Coronary artery (tissue), 2 donors: ENCODE measurements around the gene LRFN4.
A peak's percentile ranks its signal among the peaks of the same experiment; 100 is the strongest.

Source experiments
- DNase-seq: peaks from one replicate; pipeline ENCODE4 v3.0.0-alpha.2; 2017; ENCODE audit warnings: low spot score
- H3K27ac ChIP-seq, 2 donors: fragments of 200-600 bp; sonication (generic); one replicate each; pipeline ENCODE4 v1.5.1; 2016 to 2019
- H3K4me3 ChIP-seq: fragments of 200-600 bp; sonication (generic); 2 replicates; pipeline ENCODE4 v1.5.1; 2016; ENCODE audit warnings: mild to moderate bottlenecking, moderate library complexity
- TF ChIP-seq, protein P1 (sequence below): fragments of 200-600 bp; sonication (generic); IDR thresholded peaks from one replicate; pipeline ENCODE4 v1.5.1; 2019; ENCODE audit warnings: antibody characterized with exemption

Gene LRFN4

DNA sequence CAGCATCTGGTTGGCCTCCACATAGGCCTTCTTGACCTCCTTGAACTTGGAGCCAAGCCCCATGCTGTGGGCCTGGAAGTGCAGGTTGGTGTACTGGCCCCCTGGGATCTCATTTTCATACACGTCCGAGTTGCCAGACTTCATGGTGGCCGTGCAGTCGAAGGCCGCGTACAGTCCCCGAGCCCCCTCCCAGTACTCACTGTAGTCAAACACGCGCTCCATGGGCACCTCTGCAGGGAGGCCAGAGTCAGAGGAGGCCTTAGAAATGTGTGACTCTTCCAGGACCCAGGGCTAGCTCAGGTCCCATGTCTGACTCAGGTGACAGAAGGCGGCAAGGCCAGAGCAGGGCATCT, 6.7 kb upstream of the LRFN4 start:
- H3K4me3 ChIP-seq, result no peak overlapping the region
- TF ChIP-seq, protein P1, sequence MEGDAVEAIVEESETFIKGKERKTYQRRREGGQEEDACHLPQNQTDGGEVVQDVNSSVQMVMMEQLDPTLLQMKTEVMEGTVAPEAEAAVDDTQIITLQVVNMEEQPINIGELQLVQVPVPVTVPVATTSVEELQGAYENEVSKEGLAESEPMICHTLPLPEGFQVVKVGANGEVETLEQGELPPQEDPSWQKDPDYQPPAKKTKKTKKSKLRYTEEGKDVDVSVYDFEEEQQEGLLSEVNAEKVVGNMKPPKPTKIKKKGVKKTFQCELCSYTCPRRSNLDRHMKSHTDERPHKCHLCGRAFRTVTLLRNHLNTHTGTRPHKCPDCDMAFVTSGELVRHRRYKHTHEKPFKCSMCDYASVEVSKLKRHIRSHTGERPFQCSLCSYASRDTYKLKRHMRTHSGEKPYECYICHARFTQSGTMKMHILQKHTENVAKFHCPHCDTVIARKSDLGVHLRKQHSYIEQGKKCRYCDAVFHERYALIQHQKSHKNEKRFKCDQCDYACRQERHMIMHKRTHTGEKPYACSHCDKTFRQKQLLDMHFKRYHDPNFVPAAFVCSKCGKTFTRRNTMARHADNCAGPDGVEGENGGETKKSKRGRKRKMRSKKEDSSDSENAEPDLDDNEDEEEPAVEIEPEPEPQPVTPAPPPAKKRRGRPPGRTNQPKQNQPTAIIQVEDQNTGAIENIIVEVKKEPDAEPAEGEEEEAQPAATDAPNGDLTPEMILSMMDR, result no peak

GRCh38 chr11:66850588-66851238, 6.2 kb upstream of the LRFN4 start:
- no peak overlapping the region for H3K4me3 ChIP-seq
- TF ChIP-seq, protein P1, result no peak
- peak; percentile 61 for DNase-seq
- no peak overlapping the region for H3K27ac ChIP-seq

More for the DNA sequence above, 6.7 kb upstream of the LRFN4 start:
- no peak overlapping the region for H3K27ac ChIP-seq
- peak; percentile 72 for DNase-seq

DNA sequence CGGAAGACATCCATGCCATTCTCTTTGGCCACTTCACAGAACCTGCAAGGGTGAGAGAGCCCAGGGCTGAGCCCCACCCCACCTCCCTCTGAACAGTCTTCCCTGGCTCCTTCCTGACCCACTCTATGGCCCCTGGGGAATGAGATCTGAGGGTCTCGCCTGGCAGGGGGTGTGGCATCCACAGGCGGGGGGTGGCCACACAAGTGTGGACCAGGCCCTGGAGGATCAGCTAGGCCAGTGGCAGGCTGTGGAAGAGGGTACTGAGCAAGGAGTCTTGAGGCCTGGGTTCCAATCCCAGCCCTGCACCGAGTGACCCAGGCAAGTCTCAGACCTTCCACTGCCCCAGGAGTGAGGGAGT, 5.6 kb upstream of the LRFN4 start:
- no peak overlapping the region for H3K27ac ChIP-seq
- no peak for DNase-seq
- TF ChIP-seq, protein P1, result no peak

DNA sequence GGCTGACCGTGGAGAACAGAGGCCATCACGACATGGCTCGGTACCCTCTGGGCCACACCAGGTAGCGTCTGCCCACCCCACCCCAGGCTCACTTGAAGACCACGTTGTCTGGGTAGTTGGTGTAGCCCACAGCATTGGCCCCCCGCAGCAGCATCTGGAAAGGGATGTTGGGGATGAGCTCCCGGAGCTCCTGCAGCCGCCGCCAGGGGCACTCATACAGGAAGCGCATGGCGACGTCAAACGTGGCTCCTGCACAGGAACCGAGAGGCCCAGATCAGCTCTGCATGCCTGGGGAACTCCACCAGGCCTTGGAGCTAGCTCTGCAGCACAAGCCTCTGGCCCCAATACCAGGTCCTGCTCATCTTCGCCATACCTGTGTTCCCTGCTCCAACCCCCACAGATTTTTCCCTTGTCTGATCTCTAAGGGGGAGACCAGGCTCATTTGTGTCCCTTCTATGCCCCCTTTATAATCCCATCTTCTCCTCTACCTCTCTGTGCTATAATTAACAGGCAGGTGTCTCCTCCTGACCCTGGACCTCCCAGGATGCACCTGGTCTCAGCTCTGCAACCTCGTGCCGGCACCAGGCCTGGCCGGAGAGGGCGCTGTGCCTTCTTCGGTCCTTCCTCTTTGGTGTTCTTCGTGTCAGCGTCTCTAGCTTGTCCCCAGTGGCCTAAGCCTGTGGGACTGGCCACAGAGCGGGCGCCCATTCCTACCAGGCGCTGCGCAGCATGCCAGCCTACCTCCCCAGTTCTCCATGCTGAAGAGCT, 5.0 kb upstream of the LRFN4 start:
- Histone ChIP-seq H3K27ac (no peak overlapping the region), H3K4me3 (no peak overlapping the region)
- DNase-seq, result no peak
- TF ChIP-seq, protein P1, result no peak

More for the DNA sequence above, 5.6 kb upstream of the LRFN4 start:
- no peak overlapping the region for H3K4me3 ChIP-seq

- Histone ChIP-seq H3K27ac (no peak overlapping the region), H3K4me3 (no peak overlapping the region)
- TF ChIP-seq, protein P1, result no peak
- DNase-seq, result no peak
Observed at GRCh38 chr11:66852466-66853241, 4.2 kb upstream of the LRFN4 start.

DNA sequence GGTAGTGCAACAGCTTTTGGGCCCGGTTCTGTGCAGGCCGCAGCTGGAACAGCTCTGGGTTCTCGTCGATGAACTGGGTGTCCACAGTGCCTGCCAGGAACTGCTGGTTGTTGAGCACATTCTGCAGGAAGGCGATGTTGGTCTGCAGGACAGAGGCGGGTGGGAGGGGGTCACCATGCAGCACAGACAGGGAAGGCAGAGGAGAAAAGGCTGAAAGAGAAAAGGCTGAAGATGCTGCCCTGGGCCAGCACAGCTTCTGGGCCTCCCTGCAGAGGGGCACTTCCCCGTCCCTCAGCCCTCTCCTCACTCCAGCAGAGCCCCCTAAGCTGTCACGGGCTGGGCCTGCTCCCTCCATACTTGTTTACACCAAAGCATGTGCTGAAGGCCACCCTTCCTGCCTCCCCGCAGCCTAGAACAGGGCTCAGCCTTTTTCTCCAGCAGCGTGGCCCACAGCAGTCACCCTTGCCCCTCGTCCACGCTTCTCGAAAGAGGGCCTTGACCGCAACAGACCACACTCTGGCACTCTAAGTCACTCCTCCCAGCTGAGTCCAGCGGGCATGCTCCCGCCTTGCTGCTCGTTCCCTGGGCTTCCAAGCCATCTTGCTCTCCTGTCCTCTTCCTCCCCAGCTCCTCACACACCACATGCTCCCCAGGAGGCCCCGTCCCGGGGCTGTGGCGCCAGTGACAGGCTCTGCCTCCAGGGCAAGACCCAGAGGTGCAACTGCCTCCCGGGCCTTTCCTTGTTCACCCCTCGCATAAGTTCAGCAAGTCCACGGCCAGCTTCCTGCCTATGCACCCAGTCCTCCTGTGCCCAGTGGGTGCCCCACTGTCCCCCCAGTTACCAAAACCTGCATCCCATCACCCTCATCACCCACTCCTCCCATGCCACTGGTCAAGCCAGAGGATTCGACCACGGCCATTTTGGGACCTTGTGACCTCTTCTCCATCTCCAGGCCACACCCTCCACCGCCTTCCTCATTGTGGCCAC, 3.3 kb upstream of the LRFN4 start:
- Histone ChIP-seq H3K4me3 (no peak overlapping the region), H3K27ac (no peak overlapping the region)
- TF ChIP-seq, protein P1, result no peak
- no peak for DNase-seq
